ENCODE results near the gene YKT6.

The YKT6 gene

DNA sequence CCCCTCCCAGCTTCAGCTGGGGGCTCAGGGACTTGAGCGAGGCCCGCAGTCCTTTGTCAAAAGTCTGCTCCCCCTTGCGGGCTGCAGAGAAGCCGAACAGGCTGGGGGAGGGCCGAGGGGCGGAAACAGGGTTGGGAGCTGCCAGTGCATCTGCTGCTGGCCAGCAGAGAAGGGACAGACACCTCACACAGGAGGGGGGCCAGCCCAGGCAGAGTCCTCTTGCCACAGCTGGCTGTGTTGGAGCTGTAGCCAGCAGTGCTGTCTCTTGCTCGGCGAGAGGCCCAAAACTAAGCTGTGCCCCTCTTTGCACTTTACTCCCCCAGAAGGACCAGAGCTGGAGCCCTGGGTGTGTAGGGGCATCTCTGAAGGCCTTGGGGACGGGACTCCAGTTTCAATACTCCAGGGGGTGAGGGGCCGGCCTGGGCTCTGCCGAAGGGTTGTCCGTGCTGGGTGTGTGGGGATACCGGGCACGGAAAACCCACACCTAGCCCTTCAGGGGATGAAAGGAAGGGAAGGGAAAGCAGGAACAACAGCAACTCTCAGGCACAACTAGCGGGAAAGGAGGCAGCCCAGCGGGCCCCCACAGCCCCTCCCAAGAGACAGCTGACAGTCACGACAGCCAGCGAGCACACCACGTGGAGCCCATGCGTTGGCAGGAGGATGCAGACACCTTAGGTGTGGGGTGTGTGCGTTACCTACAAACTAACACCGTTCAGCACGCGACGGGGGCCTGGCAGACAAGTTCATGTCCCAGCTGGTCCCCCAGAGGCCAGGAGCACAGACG is 17.8 kb downstream of the YKT6 start:
- DNase-seq (ENCODE audit: low spot score): no peak

DNA sequence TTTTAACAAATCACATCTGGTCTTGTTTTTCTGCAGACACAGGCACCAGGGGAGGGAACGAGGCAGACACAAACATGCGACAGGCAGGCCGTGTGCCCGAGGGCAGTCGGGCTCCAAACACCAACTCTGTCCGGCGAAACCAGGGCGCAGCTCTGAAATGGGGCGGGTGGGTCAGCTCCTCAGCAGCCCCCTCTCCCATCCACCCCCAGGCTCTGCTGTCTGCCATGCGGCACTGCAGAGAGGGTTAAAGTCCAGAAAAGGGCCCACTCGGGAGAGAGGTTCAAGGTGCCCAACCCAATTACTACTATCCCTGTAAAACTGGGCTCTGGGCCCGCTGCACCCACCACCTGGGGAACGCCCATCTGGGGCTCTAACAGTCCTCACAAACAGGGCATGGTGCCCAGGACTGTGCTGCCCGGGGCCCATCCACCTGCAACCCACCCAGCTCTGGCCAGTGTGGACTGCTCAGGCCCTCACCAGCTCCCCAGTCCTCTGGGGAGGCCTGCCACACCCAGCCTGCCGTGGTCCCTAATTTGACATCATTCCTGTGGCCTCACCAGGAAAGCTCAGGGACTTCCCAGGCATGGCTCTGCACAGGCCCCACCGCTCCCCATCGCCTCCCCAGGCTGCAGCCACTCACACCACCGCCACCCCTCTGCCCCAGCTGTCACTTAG is 18.7 kb downstream of the YKT6 start:
- no peak for DNase-seq (ENCODE audit: low spot score)

DNA sequence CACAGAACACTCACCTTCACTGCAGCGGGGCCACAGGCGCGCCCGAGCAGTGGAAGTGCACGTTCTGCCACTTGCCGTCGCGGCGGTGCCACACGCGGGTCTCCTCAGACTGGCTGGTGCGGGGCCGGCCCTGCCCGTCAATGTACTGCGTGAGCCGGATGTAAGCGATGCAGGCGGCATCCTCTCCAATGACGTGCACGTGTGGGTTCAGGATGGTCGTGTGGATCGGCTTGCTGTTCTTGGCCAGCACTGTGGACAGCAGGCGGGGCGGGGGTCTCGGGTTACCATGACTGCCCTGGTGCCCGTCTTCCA is 19.2 kb downstream of the YKT6 start:
- DNase-seq (ENCODE audit: low spot score): no peak

- no peak for DNase-seq (ENCODE audit: low spot score)
These were observed 19.8 kb downstream of the YKT6 start for GRCh38 chr7:44220358-44221112.

GRCh38 chr7:44221231-44221791 is 20.5 kb downstream of the YKT6 start:
- no peak for DNase-seq (ENCODE audit: low spot score)

- no peak for DNase-seq (ENCODE audit: low spot score)
These were observed 21.3 kb downstream of the YKT6 start for GRCh38 chr7:44222074-44222473.

GRCh38 chr7:44222776-44223261 is 22.0 kb downstream of the YKT6 start:
- DNase-seq (ENCODE audit: low spot score): no peak

DNA sequence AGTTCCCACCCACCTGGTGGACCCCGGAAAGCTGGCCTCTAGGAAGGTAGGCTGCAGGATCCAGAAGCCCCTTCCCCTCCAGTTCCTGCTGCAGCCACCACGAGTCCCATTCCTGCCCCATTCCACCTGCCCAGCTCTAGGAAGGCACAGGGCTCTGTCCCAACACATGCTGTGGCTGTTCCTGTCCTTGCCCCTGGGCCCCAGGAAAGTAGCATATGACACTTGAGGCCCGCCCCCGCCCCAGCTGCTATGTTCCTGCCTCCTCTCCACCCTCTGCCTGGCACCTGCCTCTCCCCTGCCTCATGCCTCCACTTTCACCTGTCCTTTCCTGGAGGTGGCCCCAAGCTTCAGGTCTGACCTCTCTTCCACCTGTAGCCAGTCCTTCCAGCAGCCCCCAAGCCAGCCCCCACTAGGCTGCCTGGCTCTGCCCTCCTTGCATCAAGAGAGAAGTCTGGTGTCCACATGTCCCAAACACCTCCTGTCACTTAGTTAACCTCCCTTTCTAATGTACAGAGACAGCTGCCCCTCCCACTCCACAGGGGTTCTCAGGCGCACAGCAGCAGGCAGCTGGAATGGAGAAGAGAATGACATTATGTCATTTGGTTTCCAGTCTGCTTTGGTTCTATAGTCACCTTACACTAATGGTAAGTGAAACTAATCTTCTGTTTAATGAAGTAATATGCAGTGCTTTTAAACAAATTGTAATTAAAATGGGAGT is 22.7 kb downstream of the YKT6 start:
- no peak for DNase-seq (ENCODE audit: low spot score)

DNA sequence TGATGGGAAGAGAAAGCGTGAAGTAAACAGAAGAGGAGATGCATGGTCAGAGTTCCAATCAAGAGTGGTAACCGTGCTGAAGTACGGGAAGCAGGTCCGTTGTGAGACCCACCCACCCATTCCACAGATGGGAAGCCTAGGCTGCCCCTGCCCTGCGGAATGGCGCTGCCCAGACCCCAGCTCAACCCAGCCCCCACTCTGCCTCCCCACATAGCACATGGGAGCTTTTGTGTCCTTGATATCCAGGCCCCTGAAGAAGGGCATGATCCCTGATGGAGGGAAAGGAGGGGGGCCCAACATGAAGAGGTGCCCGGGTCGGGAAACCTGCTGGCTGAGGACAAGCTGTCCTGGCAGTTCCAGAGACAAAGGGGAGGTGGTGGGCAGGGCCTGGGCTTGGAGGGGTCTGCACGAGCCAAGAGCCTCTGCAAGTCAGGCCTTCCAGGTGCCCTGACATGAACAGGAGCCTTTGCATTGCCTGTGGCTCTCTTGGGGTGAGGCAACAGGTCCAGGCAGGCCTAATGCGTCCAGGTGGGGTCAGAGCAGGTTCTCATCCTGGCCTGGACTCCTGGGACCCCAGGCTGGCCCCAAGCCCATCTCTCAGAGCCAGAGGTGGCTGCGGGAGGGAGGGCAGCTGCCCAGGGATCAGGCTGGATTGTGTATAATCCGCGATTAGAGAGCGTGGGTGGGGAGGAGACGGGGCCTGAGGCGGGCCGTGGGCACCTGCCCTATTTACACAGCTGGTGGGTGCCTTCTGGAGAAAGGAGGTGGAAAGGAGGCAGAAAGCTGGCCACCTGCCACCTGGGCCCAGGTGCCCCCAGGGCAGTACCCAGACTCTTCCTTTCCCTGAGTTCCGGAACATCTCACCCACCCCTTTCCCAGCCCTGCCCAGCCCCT is 23.5 kb downstream of the YKT6 start:
- DNase-seq (ENCODE audit: low spot score): no peak

GRCh38 chr7:44224974-44225565 is 24.3 kb downstream of the YKT6 start:
- no peak for DNase-seq (ENCODE audit: low spot score)

DNA sequence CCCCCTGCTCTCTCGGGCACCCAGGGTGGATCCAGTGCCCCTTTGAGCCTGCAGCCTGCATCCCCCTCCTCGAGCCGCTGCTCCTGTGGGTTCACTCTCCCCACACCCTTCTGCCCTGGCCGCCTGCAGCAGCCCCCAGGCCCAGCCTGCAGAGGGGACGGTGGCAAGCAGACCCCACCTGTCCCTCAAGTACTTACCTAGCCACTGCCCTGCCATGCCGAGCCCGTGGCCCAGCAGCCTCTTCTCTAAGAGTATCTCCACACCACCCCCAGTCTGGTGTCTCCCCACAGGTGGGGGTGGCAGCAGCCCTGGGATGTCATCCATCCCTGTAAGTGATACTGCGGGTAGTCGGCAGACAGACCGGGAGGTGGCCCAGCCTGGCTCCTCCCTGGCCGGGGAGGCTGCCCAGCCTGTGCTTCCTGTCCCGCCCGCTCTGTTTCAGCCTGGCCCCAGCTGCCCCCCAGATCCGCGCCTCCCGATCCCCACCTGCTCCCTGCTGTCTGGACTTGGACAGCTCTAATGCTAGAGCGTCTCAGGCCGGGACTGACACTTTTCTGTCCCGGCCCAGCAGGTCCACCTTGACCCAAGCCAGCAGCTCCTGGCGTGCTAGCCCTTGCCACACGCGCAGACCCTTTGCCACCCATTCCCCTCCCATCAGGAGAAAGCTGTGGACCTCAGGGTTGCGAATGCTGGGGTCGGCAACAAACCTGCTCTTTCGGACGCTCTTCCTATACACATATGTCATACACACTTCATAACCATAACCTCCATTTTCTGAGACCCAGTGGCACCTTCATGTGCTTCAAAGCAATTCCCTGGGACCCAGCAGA is 25.0 kb downstream of the YKT6 start:
- DNase-seq (ENCODE audit: low spot score): no peak

- no peak for DNase-seq (ENCODE audit: low spot score)
These were observed 25.6 kb downstream of the YKT6 start for GRCh38 chr7:44226396-44226753.

DNA sequence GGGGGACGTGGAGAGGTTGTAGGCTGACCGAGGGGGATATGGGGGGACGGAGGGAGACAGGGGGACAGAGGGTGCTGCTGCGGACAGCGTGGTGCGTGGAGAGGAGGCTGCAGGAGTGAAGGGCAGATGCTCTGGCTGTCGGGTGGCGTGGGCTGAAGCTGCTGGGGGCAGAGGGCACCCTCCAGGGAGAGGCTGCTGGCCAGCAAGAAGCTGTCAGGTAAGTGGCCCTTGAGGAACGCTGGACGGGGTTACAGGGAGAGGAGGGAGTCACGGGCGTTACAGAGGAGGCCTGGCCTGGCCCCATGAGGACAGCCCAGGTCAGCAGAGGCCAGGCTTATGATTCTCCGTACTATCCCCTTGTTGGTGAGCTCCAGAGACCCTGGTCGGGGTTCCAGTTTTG is 27.1 kb downstream of the YKT6 start:
- DNase-seq (ENCODE audit: low spot score): no peak

DNA sequence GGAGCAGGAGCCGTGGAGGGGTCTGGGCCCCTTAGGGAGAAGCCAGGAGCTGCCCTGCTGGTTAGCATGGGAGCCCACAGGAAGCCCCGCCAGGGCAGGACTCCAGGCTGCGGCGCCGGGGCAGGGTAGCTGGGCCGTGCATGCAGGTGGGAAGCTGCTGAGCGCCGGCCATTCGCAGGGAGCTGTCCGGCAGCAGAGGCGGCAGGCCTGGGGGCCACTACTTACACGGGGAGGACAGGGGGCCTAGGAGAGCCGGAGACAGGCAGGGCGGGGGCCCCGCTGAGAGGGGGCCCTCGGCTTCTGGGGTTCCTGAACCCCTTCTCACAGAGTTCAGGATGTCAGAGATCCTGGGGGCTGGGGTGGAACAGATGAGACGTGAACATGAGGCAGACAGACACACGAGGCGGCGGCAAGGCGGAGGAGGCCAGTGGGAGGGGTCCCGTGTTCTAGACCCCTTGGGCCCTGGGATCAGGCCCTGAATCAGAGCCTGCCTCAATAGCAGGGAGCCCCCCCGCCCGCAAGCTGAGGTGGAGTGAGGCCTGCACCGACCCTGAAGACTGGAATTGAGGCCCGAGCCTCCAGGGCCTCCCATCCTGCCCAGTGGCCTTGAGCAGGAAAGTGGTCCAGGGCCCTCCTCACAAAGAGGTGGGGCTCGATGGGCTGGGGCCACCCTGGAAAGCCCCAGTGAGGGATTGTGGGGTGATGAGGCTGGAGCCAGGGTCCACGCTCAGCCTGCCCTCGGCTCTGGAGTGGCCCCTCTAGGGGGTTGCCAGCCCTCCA is 28.0 kb downstream of the YKT6 start:
- DNase-seq (ENCODE audit: low spot score): no peak

DNA sequence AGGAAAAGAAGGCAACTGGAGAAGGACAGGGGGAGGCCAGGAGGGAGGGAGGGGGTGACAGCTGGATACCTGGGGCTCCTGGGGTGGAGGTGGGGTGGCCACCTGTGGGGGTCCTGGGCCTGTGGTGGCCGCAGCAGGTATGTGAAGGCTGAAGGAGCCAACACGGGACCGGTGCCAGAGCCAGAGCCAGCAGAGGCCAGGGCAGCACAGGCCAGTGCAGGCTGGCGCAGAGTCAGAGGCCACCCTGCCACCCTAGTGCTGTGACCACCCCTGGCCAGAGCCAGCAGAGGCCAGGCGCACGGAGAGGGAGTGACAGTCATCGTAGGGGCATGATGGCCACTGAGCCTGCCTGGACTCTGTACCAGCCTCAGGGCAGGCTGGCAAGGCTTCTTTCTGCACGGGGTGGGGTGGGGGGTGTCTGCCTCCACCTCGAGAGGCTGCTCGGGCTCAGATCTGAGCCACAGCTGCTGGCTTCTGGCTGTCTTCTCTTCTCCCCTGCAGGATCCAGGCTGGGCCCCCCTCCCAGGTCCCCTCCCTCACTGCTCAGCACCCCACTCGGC is 28.8 kb downstream of the YKT6 start:
- no peak for DNase-seq (ENCODE audit: low spot score)

DNA sequence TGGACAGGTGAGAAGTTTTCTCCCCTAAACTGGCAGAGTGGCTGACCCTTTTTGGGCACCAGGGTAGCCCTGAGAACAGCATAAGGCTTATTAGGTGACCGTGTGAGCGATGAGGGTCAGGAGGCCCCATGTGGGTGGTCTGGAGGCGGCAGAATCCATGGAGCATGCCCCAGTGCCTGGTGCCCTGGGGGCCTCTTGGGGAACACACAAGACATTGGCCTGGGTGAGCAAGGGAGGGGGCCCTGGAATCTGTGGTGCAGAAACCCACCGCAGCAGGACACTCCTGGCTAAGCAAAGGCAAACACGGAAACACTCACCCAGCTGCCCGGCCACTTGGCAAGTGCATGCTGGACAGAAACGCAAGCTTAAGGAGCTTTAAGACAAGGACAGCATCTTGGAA is 29.5 kb downstream of the YKT6 start:
- no peak for DNase-seq (ENCODE audit: low spot score)

DNA sequence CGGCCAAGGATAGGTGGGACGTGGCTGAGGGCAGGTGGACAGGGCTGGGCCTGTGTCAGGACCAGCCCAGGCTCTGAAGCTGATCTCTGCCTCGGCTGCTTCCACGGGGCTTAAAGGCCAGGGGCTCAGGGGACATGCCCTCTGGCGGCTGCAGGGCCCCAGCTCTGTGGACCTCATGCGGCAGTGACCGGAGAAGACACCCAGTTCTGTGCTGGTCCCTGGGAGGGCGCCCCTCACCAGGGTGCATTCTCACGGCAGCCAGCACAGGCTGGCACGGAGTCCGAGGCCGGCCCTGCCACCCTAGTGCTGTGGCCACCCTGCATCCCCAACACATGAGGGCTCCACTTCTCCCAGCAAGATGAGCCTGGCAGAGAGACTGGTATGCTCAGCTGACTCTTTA is 30.3 kb downstream of the YKT6 start:
- DNase-seq (ENCODE audit: low spot score): no peak

- DNase-seq (ENCODE audit: low spot score): no peak
These were observed 31.6 kb downstream of the YKT6 start for GRCh38 chr7:44232396-44232795.
